ENCODE data around the gene LZTFL1. TPM values are rescaled to one million over a fixed set of nuclear protein-coding genes. Genes with fewer than 3 reads are reported as not detected.

Gene LZTFL1
- total and polyA plus RNA-seq, 2 experiments from 2014 or later = 14.3 to 25.1 TPM

GRCh38 chr3:45878124-45878523 is 36.2 kb upstream of the LZTFL1 start:
- TF ChIP-seq EZH2 (IDR thresholded peaks at IDR 0.05; ENCODE audit: borderline replicate concordance) (no peak), EZH2phosphoT487 (IDR thresholded peaks at IDR 0.05; ENCODE audit: low read depth, severe bottlenecking, unreplicated experiment) (no peak), CTCF (IDR thresholded peaks at IDR 0.05; ENCODE audit: poor library complexity) (no peak)

GRCh38 chr3:45874677-45875346 is 32.9 kb upstream of the LZTFL1 start:
- TF ChIP-seq CTCF (IDR thresholded peaks at IDR 0.05; ENCODE audit: poor library complexity) (no peak), EZH2 (IDR thresholded peaks at IDR 0.05; ENCODE audit: borderline replicate concordance) (no peak), EZH2phosphoT487 (IDR thresholded peaks at IDR 0.05; ENCODE audit: low read depth, severe bottlenecking, unreplicated experiment) (no peak)

More at GRCh38 chr3:45878124-45878523, 36.2 kb upstream of the LZTFL1 start:
- WGBS (ENCODE audit: low lambda C conversion rate, missing lambda C conversion rate) = 92% methylated on average over 2 of the region's 2 CpGs
- Histone ChIP-seq H3K9me2 (replicated peaks; ENCODE audit: insufficient read depth) (no peaks in the 10 kb centered on the region), H4K20me1 (ENCODE audit: insufficient read depth, poor library complexity, severe bottlenecking) (no peaks in the 10 kb centered on the region), H3K4me2 (no peak overlapping the region), H3K79me2 (no peaks in the 10 kb centered on the region), H3K4me3 (no peak overlapping the region), H3K27me3 (no peaks in the 10 kb centered on the region), H2AFZ (no peak overlapping the region), H3K36me3 (replicated peaks; ENCODE audit: insufficient read depth, low read depth) (no peaks in the 10 kb centered on the region), H3K4me1 (ENCODE audit: insufficient read depth) (no peaks in the 10 kb centered on the region), H3K27ac (no peak overlapping the region), H3K9me3 (ENCODE audit: low read depth) (no peaks in the 10 kb centered on the region)
- DNase-seq (ENCODE audit: low spot score) = no peak

GRCh38 chr3:45873638-45874037 is 31.7 kb upstream of the LZTFL1 start:
- 85% methylated on average over 4 of the region's 4 CpGs for WGBS (ENCODE audit: low lambda C conversion rate, missing lambda C conversion rate)
- no peak for TF ChIP-seq EZH2 (IDR thresholded peaks at IDR 0.05; ENCODE audit: borderline replicate concordance)
- no peak for TF ChIP-seq CTCF (IDR thresholded peaks at IDR 0.05; ENCODE audit: poor library complexity)
- no peak for TF ChIP-seq EZH2phosphoT487 (IDR thresholded peaks at IDR 0.05; ENCODE audit: low read depth, severe bottlenecking, unreplicated experiment)
- H3K36me3 ChIP-seq (replicated peaks; ENCODE audit: insufficient read depth, low read depth) = no peaks in the 10 kb centered on the region
- no peaks in the 10 kb centered on the region for H3K79me2 ChIP-seq
- H3K4me2 ChIP-seq = no peak overlapping the region
- DNase-seq (ENCODE audit: low spot score) = no peak
- H3K4me3 ChIP-seq = no peak overlapping the region
- no peaks in the 10 kb centered on the region for H3K9me2 ChIP-seq (replicated peaks; ENCODE audit: insufficient read depth)
- H3K27me3 ChIP-seq = no peaks in the 10 kb centered on the region
- no peaks in the 10 kb centered on the region for H3K4me1 ChIP-seq (ENCODE audit: insufficient read depth)
- no peaks in the 10 kb centered on the region for H4K20me1 ChIP-seq (ENCODE audit: insufficient read depth, poor library complexity, severe bottlenecking)
- no peak overlapping the region for H3K27ac ChIP-seq
- H3K9me3 ChIP-seq (ENCODE audit: low read depth) = no peaks in the 10 kb centered on the region
- H2AFZ ChIP-seq = no peak overlapping the region

More at GRCh38 chr3:45874677-45875346, 32.9 kb upstream of the LZTFL1 start:
- Histone ChIP-seq H3K27me3 (no peaks in the 10 kb centered on the region), H3K79me2 (no peaks in the 10 kb centered on the region), H2AFZ (no peak overlapping the region), H4K20me1 (ENCODE audit: insufficient read depth, poor library complexity, severe bottlenecking) (no peaks in the 10 kb centered on the region), H3K9me3 (ENCODE audit: low read depth) (no peaks in the 10 kb centered on the region), H3K9me2 (replicated peaks; ENCODE audit: insufficient read depth) (no peaks in the 10 kb centered on the region), H3K4me2 (no peak overlapping the region), H3K36me3 (replicated peaks; ENCODE audit: insufficient read depth, low read depth) (no peaks in the 10 kb centered on the region), H3K27ac (no peak overlapping the region), H3K4me1 (ENCODE audit: insufficient read depth) (no peaks in the 10 kb centered on the region), H3K4me3 (no peak overlapping the region)
- 76% methylated on average over 5 of the region's 5 CpGs for WGBS (ENCODE audit: low lambda C conversion rate, missing lambda C conversion rate)
- no peak for DNase-seq (ENCODE audit: low spot score)
